Suprapubic skin (tissue), 3 donors: ENCODE measurements around the gene CASK.

Experiments
- POLR2A ChIP-seq, 2 donors: fragments of 450-650 bp; IDR thresholded peaks; one replicate each; pipeline ENCODE4 v1.6.1; 2017; ENCODE audit warnings: antibody characterized with exemption in 2 of 2, mild to moderate bottlenecking in 2 of 2, moderate library complexity in 2 of 2
- TF ChIP-seq, protein P1 (sequence below), 2 donors: fragments of 200-600 bp in 1 of 2; fragments of 450-650 bp in 1 of 2; sonication (generic) in 1 of 2; IDR thresholded peaks; one replicate each; pipeline ENCODE4 v1.5.1; 2016 to 2019; ENCODE audit warnings: antibody characterized with exemption in 2 of 2, mild to moderate bottlenecking in 1 of 2, moderate library complexity in 1 of 2

DNA sequence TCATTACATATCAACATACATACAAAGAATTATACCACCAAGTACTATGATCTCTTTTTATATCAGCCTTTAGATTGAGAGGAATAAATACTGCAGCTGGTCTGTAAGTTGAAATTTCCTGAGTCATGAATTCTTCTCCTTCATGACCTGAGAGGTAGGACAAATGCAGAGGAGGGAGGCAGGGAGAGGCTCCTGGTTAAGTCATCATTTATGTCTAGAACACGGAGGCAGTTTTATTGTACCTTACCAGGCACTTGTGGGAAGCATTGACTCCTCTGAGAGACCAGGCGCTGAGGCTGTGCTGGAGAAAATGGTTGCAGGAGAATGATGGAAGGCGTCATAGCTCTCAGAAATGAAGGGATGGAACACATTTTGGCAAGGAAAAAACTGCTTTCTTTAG is 12.5 kb upstream of the CASK start:
- no peak for TF ChIP-seq POLR2A (IDR thresholded peaks at IDR 0.05)
- TF ChIP-seq, protein P1, sequence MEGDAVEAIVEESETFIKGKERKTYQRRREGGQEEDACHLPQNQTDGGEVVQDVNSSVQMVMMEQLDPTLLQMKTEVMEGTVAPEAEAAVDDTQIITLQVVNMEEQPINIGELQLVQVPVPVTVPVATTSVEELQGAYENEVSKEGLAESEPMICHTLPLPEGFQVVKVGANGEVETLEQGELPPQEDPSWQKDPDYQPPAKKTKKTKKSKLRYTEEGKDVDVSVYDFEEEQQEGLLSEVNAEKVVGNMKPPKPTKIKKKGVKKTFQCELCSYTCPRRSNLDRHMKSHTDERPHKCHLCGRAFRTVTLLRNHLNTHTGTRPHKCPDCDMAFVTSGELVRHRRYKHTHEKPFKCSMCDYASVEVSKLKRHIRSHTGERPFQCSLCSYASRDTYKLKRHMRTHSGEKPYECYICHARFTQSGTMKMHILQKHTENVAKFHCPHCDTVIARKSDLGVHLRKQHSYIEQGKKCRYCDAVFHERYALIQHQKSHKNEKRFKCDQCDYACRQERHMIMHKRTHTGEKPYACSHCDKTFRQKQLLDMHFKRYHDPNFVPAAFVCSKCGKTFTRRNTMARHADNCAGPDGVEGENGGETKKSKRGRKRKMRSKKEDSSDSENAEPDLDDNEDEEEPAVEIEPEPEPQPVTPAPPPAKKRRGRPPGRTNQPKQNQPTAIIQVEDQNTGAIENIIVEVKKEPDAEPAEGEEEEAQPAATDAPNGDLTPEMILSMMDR (IDR thresholded peaks at IDR 0.05): no peak
